HEK293 (cell line): Measurements from ENCODE around the gene MAN1C1.

Source experiments
- CTCF ChIA-PET: fragments of 350-600 bp; formaldehyde crosslinking; extraction: SDS; loops from one replicate; lab custom pipeline; 2021; ENCODE audit warnings: antibody characterized with exemption; lab: Yijun Ruan, JAX
- POLR2A ChIA-PET: fragments of 300-600 bp; formaldehyde crosslinking; extraction: SDS; loops from one replicate; lab custom pipeline; 2020; ENCODE audit warnings: antibody characterized with exemption, inconsistent platforms; lab: Yijun Ruan, JAX
- H3K27ac ChIP-seq: fragments of 200-500 bp; sonication (Bioruptor generic); 2 replicates; pipeline ENCODE4 v1.5.1; 2014; ENCODE audit warnings: low read depth, low read length, control low read depth, inconsistent platforms; ENCODE audit errors: extremely low read depth
- H3K36me3 ChIP-seq, 2 experiments: fragments of 200-500 bp in 1 of 2; sonication (Bioruptor generic) in 1 of 2; 1 replicate in 1 of 2; 2 replicates in 1 of 2; pipeline ENCODE4 v1.5.1; 2014 to 2017; ENCODE audit warnings: inconsistent platforms in 2 of 2, low read length in 2 of 2; ENCODE audit not compliant: control insufficient read depth in 2 of 2, insufficient read depth in 1 of 2
- H3K4me1 ChIP-seq: fragments of 200-500 bp; sonication (Bioruptor generic); 2 replicates; pipeline ENCODE4 v1.5.1; 2014; ENCODE audit warnings: mild to moderate bottlenecking, low read length, inconsistent platforms; ENCODE audit not compliant: control insufficient read depth, insufficient read depth
- H3K4me3 ChIP-seq: 2 replicates; pipeline ENCODE4 v1.5.1; 2011; ENCODE audit warnings: low read depth, mild to moderate bottlenecking, control low read depth, low read length, moderate library complexity
- H3K9me3 ChIP-seq: fragments of 200-500 bp; sonication (Bioruptor generic); 2 replicates; pipeline ENCODE4 v1.5.1; 2014; ENCODE audit warnings: low read depth, low read length, inconsistent platforms; ENCODE audit not compliant: control insufficient read depth, insufficient read depth
- ELK4 ChIP-seq: IDR thresholded peaks from 2 replicates; pipeline ENCODE4 v1.6.1; 2011; ENCODE audit warnings: mild to moderate bottlenecking, low read depth, low read length, borderline replicate concordance
- PATZ1 ChIP-seq: fragments of 450-650 bp; formaldehyde crosslinking; IDR thresholded peaks from 2 replicates; pipeline ENCODE4 v1.5.1; 2016; ENCODE audit warnings: missing biosample characterization, missing genetic modification characterization
- SALL2 ChIP-seq: fragments of 450-650 bp; formaldehyde crosslinking; IDR thresholded peaks from 2 replicates; pipeline ENCODE4 v1.5.0; 2017; ENCODE audit warnings: missing biosample characterization, mild to moderate bottlenecking, missing genetic modification characterization, borderline replicate concordance
- SCRT1 ChIP-seq: fragments of 450-650 bp; formaldehyde crosslinking; IDR thresholded peaks from 2 replicates; pipeline ENCODE4 v1.5.1; 2016; ENCODE audit warnings: missing biosample characterization, missing genetic modification characterization, borderline replicate concordance
- SCRT2 ChIP-seq: fragments of 450-650 bp; formaldehyde crosslinking; IDR thresholded peaks from 2 replicates; pipeline ENCODE4 v1.5.1; 2016; ENCODE audit warnings: missing biosample characterization, missing genetic modification characterization
- SP3 ChIP-seq: fragments of 450-650 bp; formaldehyde crosslinking; IDR thresholded peaks from 2 replicates; pipeline ENCODE4 v1.5.1; 2016; ENCODE audit warnings: missing biosample characterization, missing genetic modification characterization
- ZBTB20 ChIP-seq: fragments of 450-650 bp; formaldehyde crosslinking; IDR thresholded peaks from 2 replicates; pipeline ENCODE4 v1.5.1; 2016; ENCODE audit warnings: missing biosample characterization, missing genetic modification characterization
- ZBTB49 ChIP-seq: fragments of 450-650 bp; formaldehyde crosslinking; IDR thresholded peaks from 2 replicates; pipeline ENCODE4 v1.5.1; 2016; ENCODE audit warnings: missing biosample characterization, missing genetic modification characterization, low read depth
- ZNF214 ChIP-seq: fragments of 450-650 bp; formaldehyde crosslinking; IDR thresholded peaks from 2 replicates; pipeline ENCODE4 v1.5.1; 2017; ENCODE audit warnings: missing biosample characterization, mild to moderate bottlenecking, missing genetic modification characterization, borderline replicate concordance
- ZNF24 ChIP-seq: fragments of 450-650 bp; formaldehyde crosslinking; IDR thresholded peaks from 2 replicates; pipeline ENCODE4 v1.5.1; 2016; ENCODE audit warnings: missing biosample characterization, missing genetic modification characterization
- ZNF292 ChIP-seq: fragments of 450-650 bp; formaldehyde crosslinking; IDR thresholded peaks from 2 replicates; pipeline ENCODE4 v1.5.1; 2016; ENCODE audit warnings: low read depth, missing biosample characterization, missing genetic modification characterization, borderline replicate concordance
- ZNF398 ChIP-seq: fragments of 450-650 bp; formaldehyde crosslinking; IDR thresholded peaks from 2 replicates; pipeline ENCODE4 v1.5.1; 2017; ENCODE audit warnings: missing biosample characterization, missing genetic modification characterization
- ZNF473 ChIP-seq: fragments of 450-650 bp; formaldehyde crosslinking; IDR thresholded peaks from 2 replicates; pipeline ENCODE4 v1.5.1; 2017; ENCODE audit warnings: missing biosample characterization, missing genetic modification characterization
- ZNF529 ChIP-seq: fragments of 450-650 bp; formaldehyde crosslinking; IDR thresholded peaks from 2 replicates; pipeline ENCODE4 v1.5.1; 2017; ENCODE audit warnings: missing genetic modification characterization, missing biosample characterization; ENCODE audit not compliant: insufficient replicate concordance
- ZNF792 ChIP-seq: fragments of 450-650 bp; formaldehyde crosslinking; IDR thresholded peaks from 2 replicates; pipeline ENCODE4 v1.5.1; 2016; ENCODE audit warnings: missing biosample characterization, missing genetic modification characterization
- TF ChIP-seq, protein P1 (sequence below): fragments of 450-650 bp; formaldehyde crosslinking; IDR thresholded peaks from 2 replicates; pipeline ENCODE4 v1.5.1; 2017; ENCODE audit warnings: missing biosample characterization, mild to moderate bottlenecking, missing genetic modification characterization, moderate library complexity
- TF ChIP-seq, protein P2 (sequence below): fragments of 450-650 bp; formaldehyde crosslinking; IDR thresholded peaks from 2 replicates; pipeline ENCODE4 v1.5.1; 2016; ENCODE audit warnings: missing biosample characterization, missing genetic modification characterization
- TF ChIP-seq, protein P3 (sequence below): fragments of 450-650 bp; formaldehyde crosslinking; IDR thresholded peaks from 2 replicates; pipeline ENCODE4 v1.5.1; 2016; ENCODE audit warnings: missing biosample characterization, missing genetic modification characterization, borderline replicate concordance

MAN1C1 gene

DNA sequence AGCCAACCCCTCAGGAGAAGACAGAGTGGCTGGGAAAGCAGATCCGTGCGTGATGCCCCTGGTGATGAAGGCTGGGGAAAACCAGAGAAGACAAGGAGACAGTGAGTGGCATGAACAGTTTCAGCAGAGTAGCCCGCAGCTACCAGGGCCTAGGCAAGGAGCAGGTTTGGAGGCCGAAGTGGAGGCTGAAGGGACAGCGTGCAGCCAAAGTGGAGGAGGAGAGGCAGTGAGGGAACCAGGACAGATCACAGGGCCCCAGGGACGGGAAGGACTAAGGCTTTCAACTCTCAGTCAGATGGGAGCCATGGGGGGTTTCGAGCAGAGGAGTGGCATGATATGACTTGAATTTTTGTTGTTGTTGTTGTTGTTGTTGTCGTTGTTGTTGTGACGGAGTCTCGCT, 123.5 kb downstream of the MAN1C1 start:
- POLR2A ChIA-PET, result no interaction called here
- Histone ChIP-seq H3K4me1 (no peaks in the 10 kb centered on the region), H3K4me3 (no peak overlapping the region)

More for the DNA sequence above, 123.5 kb downstream of the MAN1C1 start:
- Histone ChIP-seq H3K27ac (no peak overlapping the region), H3K9me3 (no peaks in the 10 kb centered on the region), H3K36me3 (no peaks in the 10 kb centered on the region)
- CTCF ChIA-PET, result no interaction called here
- TF ChIP-seq SCRT2 (tag by site-specific recombination) (no peak), SCRT1 (tag by site-specific recombination) (no peak), ZBTB49 (tag by site-specific recombination) (no peak), ZBTB20 (tag by site-specific recombination) (no peak), ZNF792 (no peak), PATZ1 (no peak), SP3 (no peak), ZNF398 (tag by site-specific recombination) (no peak), ZNF473 (tag by site-specific recombination) (no peak), ELK4 (no peak), ZNF529 (no peak), ZNF214 (tag by site-specific recombination) (no peak), SALL2 (tag by site-specific recombination) (no peak), ZNF24 (tag by site-specific recombination) (no peak), ZNF292 (tag by site-specific recombination) (no peak)
- TF ChIP-seq, protein P1, sequence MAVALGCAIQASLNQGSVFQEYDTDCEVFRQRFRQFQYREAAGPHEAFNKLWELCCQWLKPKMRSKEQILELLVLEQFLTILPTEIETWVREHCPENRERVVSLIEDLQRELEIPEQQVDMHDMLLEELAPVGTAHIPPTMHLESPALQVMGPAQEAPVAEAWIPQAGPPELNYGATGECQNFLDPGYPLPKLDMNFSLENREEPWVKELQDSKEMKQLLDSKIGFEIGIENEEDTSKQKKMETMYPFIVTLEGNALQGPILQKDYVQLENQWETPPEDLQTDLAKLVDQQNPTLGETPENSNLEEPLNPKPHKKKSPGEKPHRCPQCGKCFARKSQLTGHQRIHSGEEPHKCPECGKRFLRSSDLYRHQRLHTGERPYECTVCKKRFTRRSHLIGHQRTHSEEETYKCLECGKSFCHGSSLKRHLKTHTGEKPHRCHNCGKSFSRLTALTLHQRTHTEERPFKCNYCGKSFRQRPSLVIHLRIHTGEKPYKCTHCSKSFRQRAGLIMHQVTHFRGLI, result no peak
- TF ChIP-seq, protein P2, sequence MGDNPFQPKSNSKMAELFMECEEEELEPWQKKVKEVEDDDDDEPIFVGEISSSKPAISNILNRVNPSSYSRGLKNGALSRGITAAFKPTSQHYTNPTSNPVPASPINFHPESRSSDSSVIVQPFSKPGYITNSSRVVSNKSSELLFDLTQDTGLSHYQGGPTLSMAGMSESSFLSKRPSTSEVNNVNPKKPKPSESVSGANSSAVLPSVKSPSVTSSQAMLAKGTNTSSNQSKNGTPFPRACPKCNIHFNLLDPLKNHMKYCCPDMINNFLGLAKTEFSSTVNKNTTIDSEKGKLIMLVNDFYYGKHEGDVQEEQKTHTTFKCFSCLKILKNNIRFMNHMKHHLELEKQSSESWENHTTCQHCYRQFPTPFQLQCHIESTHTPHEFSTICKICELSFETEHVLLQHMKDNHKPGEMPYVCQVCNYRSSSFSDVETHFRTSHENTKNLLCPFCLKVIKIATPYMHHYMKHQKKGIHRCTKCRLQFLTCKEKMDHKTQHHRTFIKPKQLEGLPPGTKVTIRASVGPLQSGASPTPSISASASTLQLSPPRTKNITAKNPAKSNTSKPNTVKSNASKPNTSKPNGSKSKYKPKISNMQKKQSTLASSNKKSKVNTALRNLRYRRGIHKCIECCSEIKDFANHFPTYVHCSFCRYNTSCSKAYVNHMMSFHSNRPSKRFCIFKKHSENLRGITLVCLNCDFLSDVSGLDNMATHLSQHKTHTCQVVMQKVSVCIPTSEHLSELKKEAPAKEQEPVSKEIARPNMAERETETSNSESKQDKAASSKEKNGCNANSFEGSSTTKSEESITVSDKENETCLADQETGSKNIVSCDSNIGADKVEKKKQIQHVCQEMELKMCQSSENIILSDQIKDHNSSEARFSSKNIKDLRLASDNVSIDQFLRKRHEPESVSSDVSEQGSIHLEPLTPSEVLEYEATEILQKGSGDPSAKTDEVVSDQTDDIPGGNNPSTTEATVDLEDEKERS (tag by site-specific recombination), result no peak
- TF ChIP-seq, protein P3, sequence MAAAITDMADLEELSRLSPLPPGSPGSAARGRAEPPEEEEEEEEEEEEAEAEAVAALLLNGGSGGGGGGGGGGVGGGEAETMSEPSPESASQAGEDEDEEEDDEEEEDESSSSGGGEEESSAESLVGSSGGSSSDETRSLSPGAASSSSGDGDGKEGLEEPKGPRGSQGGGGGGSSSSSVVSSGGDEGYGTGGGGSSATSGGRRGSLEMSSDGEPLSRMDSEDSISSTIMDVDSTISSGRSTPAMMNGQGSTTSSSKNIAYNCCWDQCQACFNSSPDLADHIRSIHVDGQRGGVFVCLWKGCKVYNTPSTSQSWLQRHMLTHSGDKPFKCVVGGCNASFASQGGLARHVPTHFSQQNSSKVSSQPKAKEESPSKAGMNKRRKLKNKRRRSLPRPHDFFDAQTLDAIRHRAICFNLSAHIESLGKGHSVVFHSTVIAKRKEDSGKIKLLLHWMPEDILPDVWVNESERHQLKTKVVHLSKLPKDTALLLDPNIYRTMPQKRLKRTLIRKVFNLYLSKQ (tag by site-specific recombination), result no peak
- TF ChIP-seq, all 188 proteins: peak for 0
